ENCODE results near the gene PKD1. TPM values are rescaled to one million over a fixed set of nuclear protein-coding genes. Genes with fewer than 3 reads are reported as not detected.

Gene PKD1
- total and polyA plus RNA-seq, 2 of the 13 experiments (the other 11 are each of a cell fraction or from before 2014, with no cell fraction given) = 22.1 to 23.0 TPM

DNA sequence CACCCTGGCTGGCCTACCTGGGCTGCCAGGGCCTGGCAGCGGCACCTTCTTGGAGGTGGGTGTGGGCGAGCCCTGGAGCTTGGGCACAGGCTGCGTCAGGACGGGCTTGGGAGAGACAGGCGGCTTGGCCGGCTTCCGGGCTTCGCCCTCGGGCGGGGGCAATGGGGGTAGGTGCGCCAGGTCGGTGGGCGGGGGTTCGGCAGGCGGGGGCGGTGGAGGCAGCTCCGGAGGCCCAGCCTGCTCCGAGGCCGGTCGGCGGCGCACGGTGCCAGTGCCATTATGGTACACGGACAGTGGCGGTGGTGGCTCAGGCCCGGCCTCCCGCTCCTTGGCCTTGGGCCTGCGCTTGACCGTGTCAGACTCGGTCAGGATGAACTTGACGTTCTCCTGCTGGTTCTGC, 43.9 kb upstream of the PKD1 start:
- no peak overlapping the region for H3K4me2 ChIP-seq (ENCODE audit: low read depth, low read length)
- ChIA-PET CTCF (ENCODE audit: low intra/inter-chr PET ratio, low total read pairs) (no interaction called here), POLR2A (no interaction called here)
- no peak for ATAC-seq
- no peaks in the 10 kb centered on the region for H4K20me1 ChIP-seq (ENCODE audit: insufficient read depth, low read length)
- DNase-seq (ENCODE audit: low spot score) = no peak
- TF ChIP-seq MEIS1 (CRISPR knock-in tag; IDR thresholded peaks at IDR 0.05; ENCODE audit: borderline replicate concordance) (no peak), NFYB (CRISPR knock-in tag; IDR thresholded peaks at IDR 0.05) (no peak), HNRNPK (IDR thresholded peaks at IDR 0.05; ENCODE audit: low read depth, low read length, poor library complexity, severe bottlenecking) (no peak), POLR2G (IDR thresholded peaks at IDR 0.05; ENCODE audit: low read depth, low read length) (0 out of 2 replicates have a peak, but pooled peaks have one; percentile 32), AGO2 (optimal IDR thresholded peaks at IDR 0.05; ENCODE audit: low read depth, low read length) (peak; percentile 17)
- no peak overlapping the region for H3K9ac ChIP-seq (ENCODE audit: insufficient read depth, low read depth, low read length)
- H3K9me3 ChIP-seq (ENCODE audit: low read length) = no peaks in the 10 kb centered on the region
- no TSS peak for BruUV-seq (replicated peaks)
- no peak overlapping the region for H3K4me3 ChIP-seq (replicated peaks in 1 of 3; ENCODE audit: insufficient read depth in 1 of 3, low read depth in 2 of 3, low read length in 3 of 3)
- no peak overlapping the region for H2AFZ ChIP-seq (ENCODE audit: low read length)
- peaks cover 6 to 13% of the 10 kb centered on the region in 2 experiments; a peak in 2 of 5 replicates for H3K36me3 ChIP-seq (replicated peaks in 1 of 2; ENCODE audit: control insufficient read depth in 1 of 2, insufficient read depth in 2 of 2, low read length in 2 of 2)
- in situ Hi-C loops (cut with HindIII; ENCODE audit: extremely low pct_ligation_motif_present, low pct_unique_long_range_greater_than_20kb) = no loop called here
- H3K27ac ChIP-seq (ENCODE audit: extremely low read length, insufficient read depth, low read length) = no peak overlapping the region
- 100% methylated on average over 2 of the region's 31 CpGs for WGBS (ENCODE audit: low lambda C conversion rate)
- no peak for FAIRE-seq
- no peaks in the 10 kb centered on the region for H3K27me3 ChIP-seq (ENCODE audit: control insufficient read depth in 1 of 2, insufficient read depth in 2 of 2, low read length in 2 of 2)
- intact Hi-C loops (cut with micrococcal nuclease; ENCODE audit: unreplicated experiment) = no loop called here
- H3K79me2 ChIP-seq (ENCODE audit: insufficient read depth, low read length) = no peaks in the 10 kb centered on the region
- H3K4me1 ChIP-seq (ENCODE audit: insufficient read depth, low read length) = peaks cover 17% of the 10 kb centered on the region

DNA sequence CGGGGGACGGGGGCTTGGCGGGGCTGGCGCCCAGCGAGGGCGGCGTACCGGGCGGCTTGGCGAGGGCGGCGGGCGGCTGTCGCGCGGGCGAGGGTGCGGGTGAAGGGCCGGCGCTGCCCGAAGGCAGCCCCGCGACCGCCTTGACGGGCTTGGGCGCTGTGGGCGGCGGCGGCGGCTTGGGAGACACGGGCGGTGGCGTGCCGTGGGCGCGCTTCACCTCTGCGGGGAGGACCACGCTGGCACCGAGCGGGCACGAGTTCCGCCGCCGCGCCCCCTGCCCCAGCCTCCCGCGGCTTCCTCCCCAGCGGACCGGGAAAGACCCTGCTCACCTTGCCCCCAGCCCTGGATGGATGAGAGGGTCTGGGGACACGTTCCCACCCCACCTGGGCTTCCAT, 43.4 kb upstream of the PKD1 start:
- CTCF ChIA-PET (ENCODE audit: low intra/inter-chr PET ratio, low total read pairs) = no interaction called here
- Histone ChIP-seq H3K4me3 (replicated peaks in 1 of 3; ENCODE audit: insufficient read depth in 1 of 3, low read depth in 2 of 3, low read length in 3 of 3) (no peak overlapping the region), H3K79me2 (ENCODE audit: insufficient read depth, low read length) (no peaks in the 10 kb centered on the region), H3K9me3 (ENCODE audit: low read length) (no peaks in the 10 kb centered on the region), H2AFZ (ENCODE audit: low read length) (no peak overlapping the region), H3K36me3 (replicated peaks in 1 of 2; ENCODE audit: control insufficient read depth in 1 of 2, insufficient read depth in 2 of 2, low read length in 2 of 2) (peaks cover 7 to 18% of the 10 kb centered on the region in 2 experiments; a peak in 2 of 5 replicates), H4K20me1 (ENCODE audit: insufficient read depth, low read length) (no peaks in the 10 kb centered on the region), H3K27me3 (ENCODE audit: control insufficient read depth in 1 of 2, insufficient read depth in 2 of 2, low read length in 2 of 2) (no peaks in the 10 kb centered on the region), H3K4me1 (ENCODE audit: insufficient read depth, low read length) (peaks cover 17% of the 10 kb centered on the region), H3K9ac (ENCODE audit: insufficient read depth, low read depth, low read length) (no peak overlapping the region), H3K27ac (ENCODE audit: extremely low read length, insufficient read depth, low read length) (no peak overlapping the region), H3K4me2 (ENCODE audit: low read depth, low read length) (no peak overlapping the region)
- 97% methylated on average over 38 of the region's 50 CpGs for WGBS (ENCODE audit: low lambda C conversion rate)
- in situ Hi-C loops (cut with HindIII; ENCODE audit: extremely low pct_ligation_motif_present, low pct_unique_long_range_greater_than_20kb) = no loop called here
- no peak for FAIRE-seq
- POLR2A ChIA-PET = no interaction called here
- BruUV-seq (replicated peaks) = no TSS peak
- ATAC-seq = no peak
- TF ChIP-seq GATAD1 (CRISPR knock-in tag; IDR thresholded peaks at IDR 0.05) = no peak
- TF ChIP-seq PAWR (CRISPR knock-in tag; IDR thresholded peaks at IDR 0.05; ENCODE audit: borderline replicate concordance) = no peak
- TF ChIP-seq EED (CRISPR knock-in tag; IDR thresholded peaks at IDR 0.05) = no peak
- TF ChIP-seq ZMYM4 (CRISPR knock-in tag; IDR thresholded peaks at IDR 0.05) = no peak
- TF ChIP-seq NCOA2 (CRISPR knock-in tag; IDR thresholded peaks at IDR 0.05) = no peak
- no peak for TF ChIP-seq ZNF256 (CRISPR knock-in tag; conservative IDR thresholded peaks at IDR 0.05)
- no peak for TF ChIP-seq ZNF230 (CRISPR knock-in tag; IDR thresholded peaks at IDR 0.05)
- no peak for TF ChIP-seq NFYB (CRISPR knock-in tag; IDR thresholded peaks at IDR 0.05)
- TF ChIP-seq ZNF30 (CRISPR knock-in tag; IDR thresholded peaks at IDR 0.05) = no peak
- TF ChIP-seq ZNF773 (CRISPR knock-in tag; IDR thresholded peaks at IDR 0.05; ENCODE audit: borderline replicate concordance) = no peak
- TF ChIP-seq, protein P1, sequence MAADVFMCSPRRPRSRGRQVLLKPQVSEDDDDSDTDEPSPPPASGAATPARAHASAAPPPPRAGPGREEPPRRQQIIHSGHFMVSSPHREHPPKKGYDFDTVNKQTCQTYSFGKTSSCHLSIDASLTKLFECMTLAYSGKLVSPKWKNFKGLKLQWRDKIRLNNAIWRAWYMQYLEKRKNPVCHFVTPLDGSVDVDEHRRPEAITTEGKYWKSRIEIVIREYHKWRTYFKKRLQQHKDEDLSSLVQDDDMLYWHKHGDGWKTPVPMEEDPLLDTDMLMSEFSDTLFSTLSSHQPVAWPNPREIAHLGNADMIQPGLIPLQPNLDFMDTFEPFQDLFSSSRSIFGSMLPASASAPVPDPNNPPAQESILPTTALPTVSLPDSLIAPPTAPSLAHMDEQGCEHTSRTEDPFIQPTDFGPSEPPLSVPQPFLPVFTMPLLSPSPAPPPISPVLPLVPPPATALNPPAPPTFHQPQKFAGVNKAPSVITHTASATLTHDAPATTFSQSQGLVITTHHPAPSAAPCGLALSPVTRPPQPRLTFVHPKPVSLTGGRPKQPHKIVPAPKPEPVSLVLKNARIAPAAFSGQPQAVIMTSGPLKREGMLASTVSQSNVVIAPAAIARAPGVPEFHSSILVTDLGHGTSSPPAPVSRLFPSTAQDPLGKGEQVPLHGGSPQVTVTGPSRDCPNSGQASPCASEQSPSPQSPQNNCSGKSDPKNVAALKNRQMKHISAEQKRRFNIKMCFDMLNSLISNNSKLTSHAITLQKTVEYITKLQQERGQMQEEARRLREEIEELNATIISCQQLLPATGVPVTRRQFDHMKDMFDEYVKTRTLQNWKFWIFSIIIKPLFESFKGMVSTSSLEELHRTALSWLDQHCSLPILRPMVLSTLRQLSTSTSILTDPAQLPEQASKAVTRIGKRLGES (CRISPR knock-in tag; IDR thresholded peaks at IDR 0.05; ENCODE audit: borderline replicate concordance) = no peak
- TF ChIP-seq, protein P2, sequence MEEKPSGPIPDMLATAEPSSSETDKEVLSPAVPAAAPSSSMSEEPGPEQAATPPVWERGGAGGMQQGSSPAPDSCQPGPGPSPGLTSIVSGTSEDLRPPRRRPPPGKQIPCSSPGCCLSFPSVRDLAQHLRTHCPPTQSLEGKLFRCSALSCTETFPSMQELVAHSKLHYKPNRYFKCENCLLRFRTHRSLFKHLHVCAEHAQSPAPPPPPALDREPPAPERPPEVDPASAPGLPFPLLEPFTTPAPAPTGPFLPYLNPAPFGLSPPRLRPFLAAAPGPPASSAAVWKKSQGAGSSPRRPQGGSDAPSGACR (CRISPR knock-in tag; IDR thresholded peaks at IDR 0.05) = no peak
- no peak for TF ChIP-seq ZSCAN31 (CRISPR knock-in tag; IDR thresholded peaks at IDR 0.05; ENCODE audit: low read depth)
- DNase-seq (ENCODE audit: low spot score) = no peak
- intact Hi-C loops (cut with micrococcal nuclease; ENCODE audit: unreplicated experiment) = no loop called here
